HepG2 (cell line): ENCODE data around the gene HPS1. TPM values are rescaled to one million over a fixed set of nuclear protein-coding genes. Genes with fewer than 3 reads are reported as not detected.

Experiments
- ATAC-seq: fragments of 200-7000 bp; cut with Tn5 transposase; 3 replicates; pipeline ENCODE4 v1.9.1; 2020; ENCODE audit warnings: mild to moderate bottlenecking, moderate library complexity
- BruUV-seq: library from RNA; stranded (reverse); fragments of 400-500 nt; replicated peaks from 2 replicates; lab custom pipeline; 2021; lab: Mats Ljungman, UMichigan
- CTCF ChIA-PET: fragments of 300-600 bp; formaldehyde crosslinking; extraction: SDS; loops from one replicate; lab custom pipeline; 2021; ENCODE audit warnings: low total read pairs, inconsistent platforms, low intra/inter-chr PET ratio; lab: Yijun Ruan, JAX
- POLR2A ChIA-PET: fragments of 350-600 bp; sonication (Branson Sonifier 250); formaldehyde crosslinking; loops from one replicate; lab custom pipeline; 2020; ENCODE audit warnings: antibody characterized with exemption, inconsistent platforms; lab: Yijun Ruan, JAX
- DNase-seq: peaks from one replicate; pipeline ENCODE4 v3.0.0-alpha.2; 2015; ENCODE audit warnings: low spot score
- FAIRE-seq: peaks from 3 replicates; lab custom pipeline; 2011; peaks lifted over from hg19 to GRCh38; lab: Jason Lieb, UNC
- H2AFZ ChIP-seq: one replicate; pipeline ENCODE4 v1.6.1; 2011; ENCODE audit warnings: low read length, inconsistent platforms
- H3K27ac ChIP-seq: fragments of 300-600 bp; 3 replicates; pipeline ENCODE4 v1.8.0; 2011; ENCODE audit warnings: mixed run types, mild to moderate bottlenecking, mixed read lengths, low read length, inconsistent platforms; ENCODE audit not compliant: insufficient read depth; ENCODE audit errors: extremely low read length
- H3K27me3 ChIP-seq, 2 experiments: fragments of 200-600 bp in 1 of 2; 2 replicates in 1 of 2; 3 replicates in 1 of 2; pipeline versions ENCODE4 v1.6.0 to v1.8.0; 2011; ENCODE audit warnings: low read length in 2 of 2, mild to moderate bottlenecking in 2 of 2, moderate library complexity in 2 of 2, inconsistent platforms in 1 of 2; ENCODE audit not compliant: insufficient read depth in 2 of 2, control insufficient read depth in 1 of 2
- H3K36me3 ChIP-seq, 2 experiments: fragments of 200-600 bp in 1 of 2; replicated peaks in 1 of 2; 2 replicates in 1 of 2; 3 replicates in 1 of 2; pipeline versions ENCODE4 v1.5.1 to v1.8.0; 2011; ENCODE audit warnings: low read length in 2 of 2, inconsistent platforms in 1 of 2; ENCODE audit not compliant: insufficient read depth in 2 of 2, control insufficient read depth in 1 of 2
- H3K4me1 ChIP-seq: 2 replicates; pipeline ENCODE4 v1.5.1; 2012; ENCODE audit warnings: low read length, inconsistent platforms; ENCODE audit not compliant: insufficient read depth
- H3K4me2 ChIP-seq: 2 replicates; pipeline ENCODE4 v1.6.0; 2011; ENCODE audit warnings: low read depth, low read length, inconsistent platforms
- H3K4me3 ChIP-seq, 3 experiments: fragments of 200-600 bp in 1 of 3; sonication (generic), shearing (Covaris generic) in 1 of 3; replicated peaks in 1 of 3; 2 replicates each; pipeline ENCODE4 v1.5.1; 2011 to 2016; ENCODE audit warnings: low read length in 3 of 3, inconsistent platforms in 2 of 3, low read depth in 2 of 3, mild to moderate bottlenecking in 2 of 3, control low read depth in 1 of 3, mixed read lengths in 1 of 3; ENCODE audit not compliant: insufficient read depth in 1 of 3
- H3K79me2 ChIP-seq: one replicate; pipeline ENCODE4 v1.6.1; 2011; ENCODE audit warnings: low read length, inconsistent platforms; ENCODE audit not compliant: insufficient read depth
- H3K9ac ChIP-seq: 2 replicates; pipeline ENCODE4 v1.6.0; 2011; ENCODE audit warnings: mild to moderate bottlenecking, low read depth, low read length, inconsistent platforms; ENCODE audit not compliant: insufficient read depth
- H3K9me3 ChIP-seq: 2 replicates; pipeline ENCODE4 v1.5.1; 2012; ENCODE audit warnings: mild to moderate bottlenecking, low read length
- H4K20me1 ChIP-seq: 2 replicates; pipeline ENCODE4 v1.6.0; 2011; ENCODE audit warnings: inconsistent platforms, mild to moderate bottlenecking, low read length, moderate library complexity; ENCODE audit not compliant: insufficient read depth
- CEBPZ ChIP-seq: IDR thresholded peaks from 2 replicates; pipeline ENCODE4 v1.6.1; 2012; ENCODE audit warnings: low read length, improper control_type of control experiment
- FOSL1 ChIP-seq: sonication (generic); formaldehyde crosslinking; IDR thresholded peaks from 2 replicates; pipeline ENCODE4 v1.9.0; 2021; ENCODE audit warnings: missing genetic modification reagents, borderline replicate concordance
- NR1H2 ChIP-seq: sonication (generic); formaldehyde crosslinking; IDR thresholded peaks from 2 replicates; pipeline ENCODE4 v1.8.1; 2022; ENCODE audit warnings: low read depth, missing genetic modification reagents, borderline replicate concordance
- NR2F6 ChIP-seq, 2 experiments: IDR thresholded peaks; 2 replicates each; pipeline ENCODE4 v1.6.1; 2016; ENCODE audit warnings: antibody characterized with exemption in 1 of 2, mild to moderate bottlenecking in 1 of 2
- POLR2G ChIP-seq: fragments of 200-400 bp; formaldehyde crosslinking; IDR thresholded peaks from 2 replicates; pipeline ENCODE4 v1.6.1; 2018; ENCODE audit warnings: mild to moderate bottlenecking, low read depth, low read length, moderate library complexity
- SMAD9 ChIP-seq: sonication (generic); formaldehyde crosslinking; IDR thresholded peaks from 2 replicates; pipeline ENCODE4 v1.5.1; 2020; ENCODE audit warnings: mild to moderate bottlenecking, missing genetic modification reagents
- U2AF1 ChIP-seq: fragments of 200-400 bp; formaldehyde crosslinking; optimal IDR thresholded peaks from 2 replicates; pipeline ENCODE3; 2017; ENCODE audit warnings: mild to moderate bottlenecking, low read depth, low read length
- ZFX ChIP-seq: sonication (generic); formaldehyde crosslinking; IDR thresholded peaks from 2 replicates; pipeline ENCODE4 v1.4.0; 2020; ENCODE audit warnings: mild to moderate bottlenecking, low read depth, missing genetic modification reagents, moderate library complexity
- ZNF546 ChIP-seq: sonication (generic); formaldehyde crosslinking; conservative IDR thresholded peaks from 2 replicates; pipeline ENCODE4 v1.8.1; 2023; ENCODE audit warnings: mild to moderate bottlenecking, missing genetic modification reagents
- ZNF549 ChIP-seq: sonication (generic); formaldehyde crosslinking; IDR thresholded peaks from 2 replicates; pipeline ENCODE4 v1.5.0; 2020; ENCODE audit warnings: missing genetic modification reagents
- ZNF660 ChIP-seq: sonication (generic); formaldehyde crosslinking; IDR thresholded peaks from 2 replicates; pipeline ENCODE4 v1.5.1; 2020; ENCODE audit warnings: mild to moderate bottlenecking, low read depth, missing genetic modification reagents, borderline replicate concordance
- ZNF83 ChIP-seq: sonication (generic); formaldehyde crosslinking; IDR thresholded peaks from 2 replicates; pipeline ENCODE4 v1.4.0; 2020; ENCODE audit warnings: missing genetic modification reagents, mild to moderate bottlenecking, borderline replicate concordance
- WGBS: methylation state at CpG from one replicate; pipeline ENCODE4 v1.1.6; 2017; ENCODE audit warnings: low lambda C conversion rate; 5-methylcytosine and 5-hydroxymethylcytosine counted together
- in situ Hi-C: cut with HindIII; loops from 2 replicates; pipeline ENCODE4 v1.10.0; 2017; ENCODE audit warnings: low pct_unique_long_range_greater_than_20kb; ENCODE audit not compliant: extremely low pct_ligation_motif_present
- intact Hi-C: fragments of 100-400 bp; cut with micrococcal nuclease; formaldehyde crosslinking; loops from one replicate; pipeline ENCODE4 v1.10.0; 2022; ENCODE audit not compliant: unreplicated experiment
- polyA plus RNA-seq, 8 experiments: library from polyadenylated mRNA; depleted of rRNA in 3 of 8; stranded (reverse) in 7 of 8; unstranded in 1 of 8; fragments of >200 nt; fragmentation: Illumina TruSeq in 4 of 8; extraction: Trizol in 4 of 8; gene quantifications; 2 replicates each; pipeline versions ENCODE4 v1.2.1 to v1.2.3, GENCODE V29; 2011 to 2016; ENCODE audit warnings: low read depth in 4 of 8, missing spikeins in 1 of 8, mixed read lengths in 1 of 8; ENCODE audit not compliant: insufficient read depth in 1 of 8
- total RNA-seq, 5 experiments: library from RNA; depleted of rRNA; stranded (reverse); fragments of >200 nt; fragmentation: Illumina TruSeq; extraction: Trizol; gene quantifications; 2 replicates each; pipeline ENCODE4 v1.2.3, GENCODE V29; 2016; ENCODE audit warnings: low read depth in 1 of 5
- TF ChIP-seq, protein P1 (sequence below): sonication (generic); formaldehyde crosslinking; IDR thresholded peaks from 2 replicates; pipeline ENCODE4 v1.5.1; 2020; ENCODE audit warnings: missing genetic modification reagents, mild to moderate bottlenecking, borderline replicate concordance
- TF ChIP-seq, protein P2 (sequence below): sonication (generic); formaldehyde crosslinking; IDR thresholded peaks from 2 replicates; pipeline ENCODE4 v1.4.0; 2020; ENCODE audit warnings: missing genetic modification reagents; ENCODE audit errors: not compliant biosample characterization
- TF ChIP-seq, protein P3 (sequence below): sonication (generic); formaldehyde crosslinking; IDR thresholded peaks from 2 replicates; pipeline ENCODE4 v1.4.0; 2020; ENCODE audit warnings: low read depth, mild to moderate bottlenecking, missing genetic modification reagents
- TF ChIP-seq, protein P4 (sequence below): sonication (generic); formaldehyde crosslinking; IDR thresholded peaks from 2 replicates; pipeline ENCODE4 v1.5.1; 2020; ENCODE audit warnings: mild to moderate bottlenecking, missing genetic modification reagents, borderline replicate concordance

HPS1 gene
- total and polyA plus RNA-seq, 2 of the 13 experiments (the other 11 are each of a cell fraction or from before 2014, with no cell fraction given): 24.6 to 25.8 TPM

DNA sequence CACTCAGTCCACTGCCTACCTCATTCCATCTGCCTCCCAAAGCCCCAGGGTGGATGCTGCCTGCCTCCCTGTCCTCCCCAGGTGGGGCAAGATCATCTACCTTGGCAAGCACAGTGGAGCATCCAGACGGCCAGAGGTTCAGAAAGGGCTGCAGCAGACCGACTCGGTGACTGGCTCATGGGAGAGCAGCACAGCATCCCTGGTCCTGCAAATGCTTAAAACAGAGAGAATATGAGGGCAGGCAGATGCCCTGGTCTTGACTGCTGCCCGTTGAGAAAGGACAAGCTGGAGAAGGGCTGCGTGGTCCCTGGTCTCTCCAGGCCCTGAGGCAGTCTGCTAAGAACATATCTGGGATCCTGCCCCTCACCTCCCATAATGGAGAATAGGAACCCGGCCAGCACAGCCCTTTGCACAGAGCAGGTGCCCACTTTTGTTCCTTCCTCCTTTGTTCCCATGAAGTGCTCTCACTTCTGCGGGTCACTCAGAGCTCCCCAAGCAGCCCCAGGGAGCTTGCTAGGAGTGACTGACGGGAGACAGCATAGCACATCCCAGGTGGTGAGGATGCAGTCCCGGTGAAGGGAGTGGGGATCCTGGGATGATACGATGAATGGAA lies 1.4 kb downstream of the HPS1 start:
- CTCF ChIA-PET: no interaction called here
- FAIRE-seq (no peak), DNase-seq (no peak), ATAC-seq (no peak)
- Histone ChIP-seq H4K20me1 (no peaks in the 10 kb centered on the region), H3K4me3 (peak overlapping the region in 1 of 3 experiments; percentile 86; a peak in 2 of 6 replicates), H3K9ac (peak overlapping the region; percentile 87; the same call in 1 of the 2 replicates), H3K4me1 (peaks cover 18% of the 10 kb centered on the region; the same call in 1 of the 2 replicates), H3K9me3 (no peaks in the 10 kb centered on the region), H3K27me3 (no peaks in the 10 kb centered on the region), H3K27ac (no peak overlapping the region), H3K4me2 (peak overlapping the region; percentile 97), H2AFZ (no peak overlapping the region), H3K36me3 (peaks cover 3 to 35% of the 10 kb centered on the region in 2 experiments), H3K79me2 (peaks cover 3% of the 10 kb centered on the region)
- WGBS: 97% methylated on average over 5 of the region's 10 CpGs
- POLR2A ChIA-PET: no interaction called here
- in situ Hi-C loops: no loop called here
- intact Hi-C loops: no loop called here
- TF ChIP-seq POLR2G: no peak
- no peak for TF ChIP-seq ZNF546 (CRISPR knock-in tag)
- no peak for TF ChIP-seq NR2F6 (IDR thresholded peaks at IDR 0.05)
- no peak for TF ChIP-seq NR2F6 (CRISPR knock-in tag; IDR thresholded peaks at IDR 0.05)
- TF ChIP-seq, protein P1, sequence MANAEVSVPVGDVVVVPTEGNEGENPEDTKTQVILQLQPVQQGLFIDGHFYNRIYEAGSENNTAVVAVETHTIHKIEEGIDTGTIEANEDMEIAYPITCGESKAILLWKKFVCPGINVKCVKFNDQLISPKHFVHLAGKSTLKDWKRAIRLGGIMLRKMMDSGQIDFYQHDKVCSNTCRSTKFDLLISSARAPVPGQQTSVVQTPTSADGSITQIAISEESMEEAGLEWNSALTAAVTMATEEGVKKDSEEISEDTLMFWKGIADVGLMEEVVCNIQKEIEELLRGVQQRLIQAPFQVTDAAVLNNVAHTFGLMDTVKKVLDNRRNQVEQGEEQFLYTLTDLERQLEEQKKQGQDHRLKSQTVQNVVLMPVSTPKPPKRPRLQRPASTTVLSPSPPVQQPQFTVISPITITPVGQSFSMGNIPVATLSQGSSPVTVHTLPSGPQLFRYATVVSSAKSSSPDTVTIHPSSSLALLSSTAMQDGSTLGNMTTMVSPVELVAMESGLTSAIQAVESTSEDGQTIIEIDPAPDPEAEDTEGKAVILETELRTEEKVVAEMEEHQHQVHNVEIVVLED: no peak
- TF ChIP-seq, protein P2, sequence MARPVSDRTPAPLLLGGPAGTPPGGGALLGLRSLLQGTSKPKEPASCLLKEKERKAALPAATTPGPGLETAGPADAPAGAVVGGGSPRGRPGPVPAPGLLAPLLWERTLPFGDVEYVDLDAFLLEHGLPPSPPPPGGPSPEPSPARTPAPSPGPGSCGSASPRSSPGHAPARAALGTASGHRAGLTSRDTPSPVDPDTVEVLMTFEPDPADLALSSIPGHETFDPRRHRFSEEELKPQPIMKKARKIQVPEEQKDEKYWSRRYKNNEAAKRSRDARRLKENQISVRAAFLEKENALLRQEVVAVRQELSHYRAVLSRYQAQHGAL (CRISPR knock-in tag): no peak
- TF ChIP-seq FOSL1 (CRISPR knock-in tag): no peak
- no peak for TF ChIP-seq ZNF660
- no peak for TF ChIP-seq ZFX (CRISPR knock-in tag)
- no peak for TF ChIP-seq ZNF549 (CRISPR knock-in tag)
- TF ChIP-seq U2AF1: no peak
- TF ChIP-seq SMAD9 (CRISPR knock-in tag): no peak
- TF ChIP-seq, protein P3, sequence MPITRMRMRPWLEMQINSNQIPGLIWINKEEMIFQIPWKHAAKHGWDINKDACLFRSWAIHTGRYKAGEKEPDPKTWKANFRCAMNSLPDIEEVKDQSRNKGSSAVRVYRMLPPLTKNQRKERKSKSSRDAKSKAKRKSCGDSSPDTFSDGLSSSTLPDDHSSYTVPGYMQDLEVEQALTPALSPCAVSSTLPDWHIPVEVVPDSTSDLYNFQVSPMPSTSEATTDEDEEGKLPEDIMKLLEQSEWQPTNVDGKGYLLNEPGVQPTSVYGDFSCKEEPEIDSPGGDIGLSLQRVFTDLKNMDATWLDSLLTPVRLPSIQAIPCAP (CRISPR knock-in tag): no peak
- no peak for TF ChIP-seq CEBPZ
- no peak for TF ChIP-seq ZNF83 (CRISPR knock-in tag)
- no peak for TF ChIP-seq NR1H2 (CRISPR knock-in tag)
- TF ChIP-seq, protein P4, sequence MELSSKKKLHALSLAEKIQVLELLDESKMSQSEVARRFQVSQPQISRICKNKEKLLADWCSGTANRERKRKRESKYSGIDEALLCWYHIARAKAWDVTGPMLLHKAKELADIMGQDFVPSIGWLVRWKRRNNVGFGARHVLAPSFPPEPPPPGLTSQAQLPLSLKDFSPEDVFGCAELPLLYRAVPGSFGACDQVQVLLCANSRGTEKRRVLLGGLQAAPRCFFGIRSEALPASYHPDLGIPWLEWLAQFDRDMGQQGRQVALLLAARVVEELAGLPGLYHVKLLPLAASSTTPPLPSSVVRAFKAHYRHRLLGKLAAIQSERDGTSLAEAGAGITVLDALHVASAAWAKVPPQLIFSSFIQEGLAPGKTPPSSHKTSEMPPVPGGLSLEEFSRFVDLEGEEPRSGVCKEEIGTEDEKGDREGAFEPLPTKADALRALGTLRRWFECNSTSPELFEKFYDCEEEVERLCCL (CRISPR knock-in tag): no peak
- no TSS peak for BruUV-seq
